Measurements from ENCODE around the gene SMCO4.

SMCO4 gene

GRCh38 chr11:93514712-93515111 lies 28.5 kb downstream of the SMCO4 start:
- no peak for TF ChIP-seq CTCF (IDR thresholded peaks at IDR 0.05; ENCODE audit: insufficient read depth, missing control alignments)
- FAIRE-seq (no peak), DNase-seq (ENCODE audit: insufficient read length, low spot score) (no peak)

- no peak for TF ChIP-seq CTCF (IDR thresholded peaks at IDR 0.05; ENCODE audit: insufficient read depth, missing control alignments)
- DNase-seq (ENCODE audit: insufficient read length, low spot score), result no peak
- no peak for FAIRE-seq
Observed at GRCh38 chr11:93513772-93514171, 29.4 kb downstream of the SMCO4 start.

GRCh38 chr11:93512949-93513667 lies 30.1 kb downstream of the SMCO4 start:
- DNase-seq (ENCODE audit: insufficient read length, low spot score) (no peak), FAIRE-seq (no peak)
- no peak for TF ChIP-seq CTCF (IDR thresholded peaks at IDR 0.05; ENCODE audit: insufficient read depth, missing control alignments)

- TF ChIP-seq CTCF (IDR thresholded peaks at IDR 0.05; ENCODE audit: insufficient read depth, missing control alignments), result no peak
- FAIRE-seq (no peak), DNase-seq (ENCODE audit: insufficient read length, low spot score) (no peak)
Observed at GRCh38 chr11:93512073-93512475, 31.1 kb downstream of the SMCO4 start.

- DNase-seq (ENCODE audit: insufficient read length, low spot score) (no peak), FAIRE-seq (no peak)
- no peak for TF ChIP-seq CTCF (IDR thresholded peaks at IDR 0.05; ENCODE audit: insufficient read depth, missing control alignments)
Observed at GRCh38 chr11:93510196-93510873, 32.9 kb downstream of the SMCO4 start.

GRCh38 chr11:93507517-93507916 lies 35.7 kb downstream of the SMCO4 start:
- DNase-seq (ENCODE audit: insufficient read length, low spot score) (no peak), FAIRE-seq (no peak)
- no peak for TF ChIP-seq CTCF (IDR thresholded peaks at IDR 0.05; ENCODE audit: insufficient read depth, missing control alignments)

- no peak for FAIRE-seq
- no peak for TF ChIP-seq CTCF (IDR thresholded peaks at IDR 0.05; ENCODE audit: insufficient read depth, missing control alignments)
Observed at GRCh38 chr11:93505703-93506102, 37.5 kb downstream of the SMCO4 start.

More at GRCh38 chr11:93505703-93506102, 37.5 kb downstream of the SMCO4 start:
- DNase-seq (ENCODE audit: insufficient read length, low spot score), result no peak
